ENCODE results near the gene STYK1.
"Not testable (repeated sequence)": the region's sequence is repeated elsewhere in the genome, so short reads cannot be mapped to it uniquely, and the experiment has no call there.

The STYK1 gene

GRCh38 chr12:10618338-10618987, 55.4 kb downstream of the STYK1 start:
- DNase-seq, result no peak

DNA sequence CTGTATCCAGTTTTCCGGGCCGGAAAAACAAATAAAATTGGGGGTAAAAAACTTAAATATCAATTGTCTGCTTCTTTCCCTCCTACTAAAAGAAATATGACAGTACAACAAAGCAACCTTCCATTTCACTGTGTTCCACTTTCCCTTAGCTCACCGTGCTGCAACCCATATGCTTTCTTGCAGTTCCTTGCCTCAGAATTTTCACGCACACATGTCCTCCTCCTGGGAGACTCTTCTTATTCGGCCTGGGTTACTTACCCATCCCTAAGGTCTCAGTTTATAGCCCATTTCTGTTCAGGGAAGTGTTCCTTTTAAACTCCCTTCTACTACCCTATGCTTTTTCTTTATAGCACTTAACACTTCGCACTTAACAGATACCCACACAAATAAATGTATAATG, 56.0 kb downstream of the STYK1 start:
- no peak for DNase-seq

DNA sequence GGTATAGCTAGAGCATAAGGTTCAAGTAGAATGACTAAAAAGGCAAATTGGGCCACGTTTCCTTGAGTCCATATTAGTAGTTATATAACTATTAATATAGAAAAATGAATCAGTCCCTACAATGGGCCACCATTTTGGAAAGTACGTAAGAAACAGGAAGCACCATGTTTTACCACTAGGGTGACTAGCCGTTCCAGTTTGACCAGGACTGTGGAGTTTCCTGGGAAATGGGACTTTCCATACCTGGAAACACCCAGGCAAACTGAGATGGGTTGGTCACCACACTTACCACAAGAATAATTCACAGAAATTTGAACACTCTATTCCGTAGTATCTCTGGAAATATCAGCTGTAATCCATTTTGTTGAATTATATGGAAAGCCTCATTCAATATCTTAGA, 58.3 kb downstream of the STYK1 start:
- no peak for DNase-seq

- no peak for DNase-seq
Measured at GRCh38 chr12:10614056-10614370, 59.8 kb downstream of the STYK1 start.

GRCh38 chr12:10613349-10614055, 60.4 kb downstream of the STYK1 start, which contains the start of gene MAGOHB:
Gene MAGOHB (minus strand): TSS chr12:10613609. CDS start chr12:10613532, 77 bp downstream.
- DNase-seq, result peak; percentile 55

- no peak for DNase-seq
Measured at GRCh38 chr12:10612984-10613348, 60.9 kb downstream of the STYK1 start.

DNA sequence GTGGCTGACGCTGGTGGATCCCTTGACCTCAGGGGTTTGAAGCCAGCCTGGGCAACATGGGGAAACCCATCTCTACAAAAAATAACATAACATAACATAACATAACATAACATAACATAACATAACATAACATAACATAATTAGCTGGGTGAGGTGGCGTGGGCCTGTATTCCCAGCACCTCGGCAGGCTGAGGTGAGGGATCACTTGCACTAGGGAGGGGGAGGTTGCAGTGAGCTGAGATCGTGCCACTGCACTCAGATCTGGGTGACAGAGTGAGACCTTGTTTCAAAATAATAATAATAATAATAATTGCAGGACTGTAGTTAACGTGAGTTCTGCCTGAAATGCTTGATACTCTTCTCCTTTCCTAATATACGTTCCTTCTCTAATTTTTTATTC, 61.7 kb downstream of the STYK1 start:
- DNase-seq, result no peak

- DNase-seq, result not testable (repeated sequence)
Measured at GRCh38 chr12:10611258-10611657, 62.6 kb downstream of the STYK1 start.

DNA sequence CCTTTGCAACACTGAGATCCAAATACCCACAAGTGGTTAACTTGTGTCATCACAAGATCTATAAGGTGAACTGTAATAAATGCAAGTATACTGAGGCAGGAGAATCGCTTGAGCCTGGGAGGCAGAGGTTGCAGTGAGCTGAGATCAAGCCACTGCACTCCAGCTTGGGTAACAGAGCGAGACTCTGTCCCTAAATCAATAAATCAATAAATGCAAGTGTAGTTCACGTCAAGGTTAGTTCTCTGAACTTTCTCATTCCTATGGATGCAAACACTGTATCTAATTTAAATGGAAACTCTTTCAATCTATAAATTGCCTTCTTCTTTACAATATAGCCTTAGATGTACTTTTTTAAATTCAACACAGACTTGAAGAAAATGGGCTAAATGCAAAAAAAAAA, 63.7 kb downstream of the STYK1 start:
- no peak for DNase-seq

GRCh38 chr12:10607885-10608458, 65.9 kb downstream of the STYK1 start:
- DNase-seq, result no peak

DNA sequence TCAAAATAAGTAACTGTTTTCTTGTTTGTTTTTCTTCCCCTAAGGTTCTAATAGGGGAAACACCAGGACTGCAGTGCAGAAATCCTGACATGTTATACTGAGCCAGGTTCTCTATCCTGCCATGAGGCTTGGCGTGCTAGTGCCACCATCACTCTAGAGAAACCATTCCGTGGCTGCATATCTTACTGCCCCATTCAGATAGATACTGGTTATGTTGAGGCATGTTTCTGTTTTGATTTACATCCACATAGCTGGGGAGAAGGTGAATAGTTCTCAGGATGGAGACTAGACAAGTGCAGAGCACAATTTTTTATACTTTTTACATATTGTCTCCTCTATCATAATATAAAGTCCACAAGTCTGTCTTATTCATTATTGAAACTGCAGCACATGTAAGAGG, 72.0 kb downstream of the STYK1 start:
- DNase-seq, result no peak

DNA sequence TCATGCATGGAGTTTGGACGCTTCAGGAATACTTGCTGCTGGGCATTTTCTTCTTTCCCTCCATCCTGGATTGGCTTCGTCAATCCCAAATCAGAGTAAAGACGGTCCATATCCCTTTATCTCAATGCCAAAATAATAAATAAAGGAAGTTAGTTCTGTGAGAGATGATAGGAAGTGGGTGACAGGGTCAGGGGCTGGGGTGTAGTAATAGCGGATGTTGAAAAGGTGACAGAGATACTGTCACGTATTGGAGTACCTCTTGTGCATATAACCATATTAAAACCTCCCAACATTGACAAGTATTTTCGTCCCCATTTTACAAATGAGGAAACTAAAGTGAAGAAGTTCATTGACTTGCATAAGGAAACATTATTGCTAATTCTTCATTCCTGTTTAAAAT, 72.9 kb downstream of the STYK1 start:
- DNase-seq, result no peak

- no peak for DNase-seq
Measured at GRCh38 chr12:10595881-10596280, 78.0 kb downstream of the STYK1 start.

DNA sequence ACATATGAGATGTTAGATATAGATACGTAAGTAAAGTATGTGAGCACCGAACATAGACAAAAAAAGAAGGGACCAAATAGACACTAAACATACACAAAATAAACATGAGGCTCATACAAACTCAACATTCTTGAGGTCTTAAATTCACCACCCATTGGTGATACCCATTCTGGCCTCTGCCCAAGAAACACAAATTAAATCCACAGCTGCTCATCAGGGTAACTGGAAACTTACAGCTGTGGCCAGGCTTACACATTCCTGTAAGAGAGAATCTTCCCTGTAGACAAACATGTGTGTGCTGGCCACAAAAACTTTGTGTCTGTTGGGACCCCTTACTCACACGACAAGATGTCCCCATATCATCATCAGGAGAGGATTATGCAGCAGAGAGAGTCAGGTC, 82.9 kb downstream of the STYK1 start:
- no peak for DNase-seq

- DNase-seq, result no peak
Measured at GRCh38 chr12:10584415-10584814, 89.4 kb downstream of the STYK1 start.

GRCh38 chr12:10582704-10583103, 91.1 kb downstream of the STYK1 start:
- DNase-seq, result no peak

DNA sequence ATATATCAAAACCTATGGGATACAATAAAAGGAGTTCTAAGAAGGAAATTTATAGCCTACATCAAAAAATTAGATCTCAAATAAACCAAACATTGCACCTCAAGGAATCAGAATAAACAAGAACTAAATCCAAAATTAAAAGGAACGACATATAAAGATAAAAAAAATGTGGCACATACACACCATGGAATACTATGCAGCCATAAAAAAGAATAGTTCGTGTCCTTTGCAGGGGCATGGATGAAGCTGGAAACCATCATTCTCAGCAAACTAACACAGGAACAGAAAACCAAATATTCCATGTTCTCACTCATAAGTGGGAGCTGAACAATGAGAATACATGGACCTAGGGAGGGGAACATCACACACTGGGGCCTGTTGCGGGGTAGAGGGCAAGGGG, 91.7 kb downstream of the STYK1 start:
- DNase-seq, result not testable (repeated sequence)

GRCh38 chr12:10574307-10574706, 99.5 kb downstream of the STYK1 start:
- no peak for DNase-seq

DNA sequence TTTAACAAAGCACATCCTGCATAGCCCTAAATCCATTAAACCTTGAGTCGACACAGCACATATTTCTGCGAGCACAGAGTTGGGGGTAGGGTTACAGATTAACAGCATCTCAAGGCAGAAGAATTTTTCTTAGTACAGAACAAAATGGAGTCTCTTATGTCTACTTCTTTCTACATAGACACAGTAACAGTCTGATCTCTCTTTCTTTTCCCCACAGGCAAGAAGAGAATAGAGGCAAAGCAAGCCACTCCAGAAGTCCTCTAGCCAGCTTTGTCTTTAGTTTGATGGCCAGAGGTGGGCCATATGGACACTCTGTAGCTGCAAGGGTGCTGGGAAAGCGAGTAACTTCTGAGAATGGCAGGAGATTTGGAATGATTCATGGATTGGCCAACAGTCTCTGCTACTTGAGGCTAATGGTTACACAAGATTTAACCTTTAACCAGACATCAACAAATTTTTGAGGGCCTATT, 101.8 kb downstream of the STYK1 start:
- DNase-seq, result not testable (repeated sequence)

GRCh38 chr12:10571141-10571540, 102.7 kb downstream of the STYK1 start:
- no peak for DNase-seq

All from NCI-H1436 treated with DMSO at 0.1 percent for 48 hours (cell line).